Body of pancreas (tissue), 4 donors: Measurements from ENCODE around the gene EHMT1.

Experiments
- CTCF ChIP-seq, 7 experiments: fragments of 450-650 bp in 4 of 7; fragments of 200-600 bp in 3 of 7; sonication (generic) in 3 of 7; IDR thresholded peaks; one replicate each; pipeline ENCODE4 v1.5.1; 2016 to 2019; ENCODE audit warnings: antibody characterized with exemption in 7 of 7
- POLR2A ChIP-seq, 3 donors: fragments of 450-650 bp; IDR thresholded peaks; one replicate each; pipeline ENCODE4 v1.6.1; 2016; ENCODE audit warnings: antibody characterized with exemption in 3 of 3, mild to moderate bottlenecking in 2 of 3

DNA sequence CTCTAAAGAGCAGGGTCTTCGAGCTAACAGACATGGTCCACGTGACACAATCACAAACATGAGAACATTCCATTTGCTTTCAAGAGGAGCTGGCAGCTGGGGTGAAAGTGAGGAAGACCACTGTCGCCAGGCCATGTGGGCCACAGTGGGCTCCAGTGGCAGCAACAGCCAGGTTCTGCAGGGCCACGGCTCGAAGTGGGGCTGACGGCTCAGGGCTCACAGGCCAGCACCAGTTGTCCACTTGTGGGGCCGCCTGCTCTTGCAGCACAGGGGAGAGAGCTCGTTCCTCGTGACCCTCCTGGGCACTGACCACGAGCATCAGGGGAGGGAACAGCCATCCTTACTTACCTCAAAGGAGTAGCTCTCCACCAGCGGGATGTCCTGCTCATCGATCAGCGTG lies 30.5 kb upstream of the EHMT1 start:
- TF ChIP-seq CTCF (IDR thresholded peaks at IDR 0.05) (no peak), POLR2A (IDR thresholded peaks at IDR 0.05) (no peak)
